ENCODE results near the gene NCSTN.

The NCSTN gene

DNA sequence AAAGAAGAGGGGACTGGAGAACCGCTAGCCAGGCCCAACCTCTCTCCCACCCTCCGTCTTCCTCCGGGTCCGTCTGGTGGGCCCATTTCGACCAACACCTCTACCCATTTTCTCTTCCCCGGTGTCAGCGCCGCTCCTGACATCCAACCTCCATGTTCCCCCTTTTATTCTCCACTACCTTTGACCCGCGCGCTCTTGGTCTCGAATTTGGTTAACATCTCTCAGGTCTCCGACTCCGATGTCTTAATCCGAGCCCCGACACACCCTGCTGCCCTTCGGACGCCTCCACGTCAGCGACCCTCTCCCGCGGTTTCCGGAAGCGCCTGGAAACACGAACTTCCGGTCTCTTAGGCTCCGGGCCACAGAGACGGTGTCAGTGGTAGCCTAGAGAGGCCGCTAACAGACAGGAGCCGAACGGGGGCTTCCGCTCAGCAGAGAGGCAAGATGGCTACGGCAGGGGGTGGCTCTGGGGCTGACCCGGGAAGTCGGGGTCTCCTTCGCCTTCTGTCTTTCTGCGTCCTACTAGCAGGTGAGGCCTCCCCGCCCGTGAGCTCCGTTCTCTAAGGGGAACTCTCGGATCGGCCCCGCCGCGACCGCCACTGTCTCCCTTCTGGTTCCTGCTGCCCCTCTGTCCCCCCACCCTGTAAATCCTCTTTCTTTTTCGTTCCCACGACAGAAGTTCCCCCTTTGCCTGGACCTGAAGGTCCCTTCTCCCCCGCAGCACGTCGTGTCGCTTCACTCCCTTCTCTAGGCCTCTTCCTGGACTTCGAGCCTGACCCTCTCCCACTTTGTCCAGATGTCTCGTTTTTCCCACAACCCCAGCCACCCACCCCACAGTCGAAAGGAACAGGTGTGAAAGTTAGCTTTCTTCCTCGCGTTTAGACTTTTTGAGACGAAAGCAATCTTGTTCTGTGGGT, at the start of gene NCSTN, which contains the start of gene COPA:
NCSTN (plus strand) TSS at position 431 of the 917 bp plus-strand sequence; CDS start at position 445, 14 bp downstream.
COPA (minus strand) TSS at position 298 of the 917 bp plus-strand sequence; CDS start at position 218, 80 bp downstream.
- peak; percentile 99 for DNase-seq

- DNase-seq = peak; percentile 47
Observed at GRCh38 chr1:160296036-160296435, 47.1 kb upstream of the NCSTN start.

DNA sequence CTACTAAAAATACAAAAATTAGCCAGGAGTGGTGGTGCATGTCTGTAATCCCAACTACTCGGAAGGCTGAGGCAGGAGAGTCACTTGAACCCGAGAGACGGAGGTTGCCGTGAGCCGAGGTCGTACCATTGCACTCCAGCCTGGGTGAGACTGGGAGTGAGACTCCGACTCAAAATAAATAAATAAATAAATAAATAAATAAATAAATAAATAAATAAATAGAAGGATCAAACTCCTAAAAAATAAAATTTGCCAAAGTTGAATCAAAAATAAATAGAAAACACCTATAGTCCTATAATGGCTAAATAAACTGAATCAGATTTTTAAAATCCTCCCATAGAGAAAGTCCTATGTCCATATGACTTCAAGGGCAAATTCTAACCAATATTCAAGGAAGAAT, 43.0 kb upstream of the NCSTN start:
- DNase-seq = no peak

GRCh38 chr1:160307118-160307791, 35.9 kb upstream of the NCSTN start:
- no peak for DNase-seq

GRCh38 chr1:160308451-160309184, 34.6 kb upstream of the NCSTN start:
- no peak for DNase-seq

- no peak for DNase-seq
Observed at GRCh38 chr1:160309185-160309557, 34.0 kb upstream of the NCSTN start.

DNA sequence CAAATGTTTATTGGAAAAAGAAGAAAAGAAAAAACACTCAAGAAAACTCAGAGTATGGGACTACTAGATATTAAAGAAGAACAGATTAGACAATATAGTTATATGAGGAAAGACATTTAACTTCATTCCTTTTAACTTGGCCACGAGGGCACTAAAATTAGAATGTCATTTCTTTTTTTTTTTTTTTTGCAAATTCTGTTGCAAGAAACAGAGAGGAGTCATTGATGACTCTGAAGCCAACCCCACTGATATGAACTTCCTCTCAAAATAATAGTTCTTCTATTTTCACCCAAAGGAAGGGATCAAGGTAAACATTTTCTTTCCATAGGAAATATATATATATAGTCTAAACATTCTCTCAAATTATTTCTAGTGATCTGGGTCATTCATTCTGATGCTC, 33.6 kb upstream of the NCSTN start:
- DNase-seq = no peak

GRCh38 chr1:160315359-160315758, 27.8 kb upstream of the NCSTN start:
- no peak for DNase-seq

- no peak for DNase-seq
Observed at GRCh38 chr1:160322831-160323230, 20.4 kb upstream of the NCSTN start.

GRCh38 chr1:160325252-160325651, 17.9 kb upstream of the NCSTN start:
- DNase-seq = no peak

DNA sequence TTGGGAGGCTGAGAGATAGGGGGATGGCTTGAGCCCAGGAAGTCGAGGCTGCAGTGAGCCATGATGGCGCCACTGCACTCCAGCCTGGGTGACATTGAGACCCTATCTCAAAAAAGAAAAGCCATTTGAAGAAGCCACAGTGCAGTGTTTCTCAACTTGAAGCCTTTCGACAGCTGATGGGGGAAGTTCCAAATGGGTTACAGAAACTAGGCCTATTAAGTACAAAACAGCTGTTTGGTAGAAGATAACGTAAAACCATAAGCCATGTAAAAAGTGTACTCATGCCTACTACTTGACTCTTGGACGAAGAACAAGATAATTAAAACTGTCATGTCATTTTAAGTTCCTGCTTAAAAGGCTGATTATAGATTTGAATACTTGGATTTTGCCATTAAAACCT, 16.8 kb upstream of the NCSTN start:
- no peak for DNase-seq

GRCh38 chr1:160328184-160328583, 15.0 kb upstream of the NCSTN start:
- DNase-seq = no peak

GRCh38 chr1:160330119-160330518, 13.1 kb upstream of the NCSTN start:
- no peak for DNase-seq

DNA sequence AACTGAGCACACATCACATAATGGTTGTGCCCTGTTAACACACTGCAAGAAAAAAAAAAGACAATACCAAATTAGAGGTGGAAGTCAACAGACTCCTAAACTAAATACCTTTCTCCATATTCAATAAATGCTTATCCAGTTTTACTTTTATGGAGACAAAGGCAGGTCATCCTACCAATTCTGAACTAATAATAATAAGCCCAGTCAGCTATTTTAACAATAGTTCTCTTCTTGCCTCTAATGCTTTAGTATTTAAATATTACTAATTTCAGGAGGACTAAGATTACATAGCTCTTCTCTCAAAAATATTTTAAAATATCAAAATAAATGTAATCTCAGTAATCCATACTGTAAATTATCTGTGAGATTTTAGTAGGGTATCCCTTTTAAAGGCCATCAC, 10.7 kb upstream of the NCSTN start:
- DNase-seq = no peak

DNA sequence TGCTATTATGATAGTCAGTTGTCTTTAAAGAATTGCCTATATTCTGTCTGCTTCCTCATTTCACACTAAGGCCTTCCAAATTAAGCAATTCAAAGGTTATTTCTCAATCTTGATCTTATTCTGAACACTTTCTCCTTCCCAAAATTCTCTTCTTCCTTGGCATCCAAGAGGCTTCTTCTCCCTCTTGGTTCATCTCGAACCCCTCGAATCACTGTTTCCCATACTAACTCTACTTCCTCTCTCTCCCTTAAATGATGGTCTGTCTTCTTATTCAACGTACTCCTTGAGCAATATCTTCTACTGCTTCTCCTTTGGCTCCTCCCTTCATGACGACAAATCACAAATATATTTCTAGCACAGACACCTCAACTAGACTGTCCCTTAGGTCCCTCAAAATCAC, 4.6 kb upstream of the NCSTN start:
- no peak for DNase-seq

DNA sequence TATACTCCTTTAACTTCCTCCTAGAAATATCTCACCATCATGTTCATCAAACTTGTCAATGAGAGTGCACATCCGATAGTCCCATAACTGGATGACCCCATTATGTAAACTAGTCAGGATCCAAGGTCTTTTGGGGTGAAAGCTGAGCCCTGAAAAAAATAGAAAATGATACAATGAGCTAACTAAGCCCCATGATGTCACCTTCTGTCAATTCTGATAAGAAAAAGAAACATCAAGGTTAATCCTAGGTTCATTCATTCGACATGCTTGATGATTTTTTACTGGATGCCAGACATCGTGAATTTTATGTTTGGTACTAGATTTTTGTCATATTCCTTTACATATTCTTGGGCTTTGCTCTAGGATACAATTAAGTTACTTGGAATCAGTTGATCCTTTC, 3.0 kb upstream of the NCSTN start:
- no peak for DNase-seq

GRCh38 chr1:160340866-160341265, 2.3 kb upstream of the NCSTN start:
- no peak for DNase-seq

DNA sequence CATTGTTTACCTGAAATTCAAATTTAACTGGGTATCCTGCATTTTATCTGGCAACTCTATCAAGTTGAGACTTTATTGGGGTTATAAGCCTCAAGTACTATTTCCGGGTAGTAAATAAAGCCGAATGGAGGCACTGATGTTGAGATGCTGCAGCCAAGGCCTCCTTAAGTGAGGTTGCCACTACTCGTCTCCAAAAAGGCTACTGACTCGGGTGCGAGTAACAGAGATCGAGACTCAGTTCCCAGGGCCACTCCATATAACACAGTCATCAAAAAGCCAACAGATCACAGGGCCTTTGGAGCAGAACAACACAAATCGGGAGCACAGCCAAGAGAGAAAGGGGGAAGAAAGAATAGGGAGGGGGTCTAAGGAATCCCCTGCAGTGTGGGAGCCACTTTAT, 657 bp upstream of the NCSTN start:
- peak; percentile 47 for DNase-seq

GRCh38 chr1:160344241-160344640, 1.1 kb downstream of the NCSTN start:
- no peak for DNase-seq

GRCh38 chr1:160344936-160345335, 1.8 kb downstream of the NCSTN start:
- no peak for DNase-seq

GRCh38 chr1:160346463-160346862, 3.3 kb downstream of the NCSTN start:
- DNase-seq = no peak

GRCh38 chr1:160346958-160347357, 3.8 kb downstream of the NCSTN start:
- DNase-seq = no peak

DNA sequence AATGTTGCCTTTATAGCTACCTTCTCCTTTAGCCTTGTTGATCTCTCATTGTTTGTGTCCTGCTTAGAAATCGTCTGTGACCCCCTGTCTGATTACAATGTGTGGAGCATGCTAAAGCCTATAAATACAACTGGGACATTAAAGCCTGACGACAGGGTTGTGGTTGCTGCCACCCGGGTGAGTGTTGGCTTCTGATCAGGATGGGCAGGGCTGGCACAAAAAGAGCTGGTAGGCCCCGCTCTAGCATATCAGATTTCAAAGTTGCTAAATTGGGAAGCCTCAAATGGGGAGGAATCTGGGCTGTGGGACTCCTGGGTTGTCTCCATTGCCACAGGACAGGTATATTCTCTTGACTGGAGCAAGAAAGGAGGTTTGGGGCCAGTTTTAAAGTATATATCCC, 8.4 kb downstream of the NCSTN start:
- no peak for DNase-seq

DNA sequence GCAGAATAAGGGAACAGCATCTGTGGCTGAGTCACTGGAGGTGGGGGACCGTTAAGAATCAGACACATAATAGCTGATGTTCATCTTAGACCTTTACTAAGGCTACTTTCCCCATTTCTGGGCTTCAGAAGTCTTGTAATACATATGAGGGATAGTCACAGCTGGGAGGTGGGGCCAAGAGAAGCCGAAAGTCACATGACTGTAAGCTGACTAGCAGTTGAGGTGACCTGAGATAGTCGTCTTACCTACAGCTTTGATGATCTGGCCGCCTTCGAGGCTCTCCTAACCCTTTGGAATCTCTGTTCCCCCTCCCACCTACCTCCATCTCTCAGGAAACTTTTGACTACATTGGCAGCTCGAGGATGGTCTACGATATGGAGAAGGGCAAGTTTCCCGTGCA, 9.4 kb downstream of the NCSTN start:
- DNase-seq = no peak

All from NCI-H82 (cell line).